ENCODE measurements around the gene SLC25A42. TPM values are rescaled to one million over a fixed set of nuclear protein-coding genes. Genes with fewer than 3 reads are reported as not detected.
A peak's percentile ranks its signal among the peaks of the same experiment; 100 is the strongest.

Gene SLC25A42
- total RNA-seq, 1 donor from 2014 or later = 1.3 TPM

DNA sequence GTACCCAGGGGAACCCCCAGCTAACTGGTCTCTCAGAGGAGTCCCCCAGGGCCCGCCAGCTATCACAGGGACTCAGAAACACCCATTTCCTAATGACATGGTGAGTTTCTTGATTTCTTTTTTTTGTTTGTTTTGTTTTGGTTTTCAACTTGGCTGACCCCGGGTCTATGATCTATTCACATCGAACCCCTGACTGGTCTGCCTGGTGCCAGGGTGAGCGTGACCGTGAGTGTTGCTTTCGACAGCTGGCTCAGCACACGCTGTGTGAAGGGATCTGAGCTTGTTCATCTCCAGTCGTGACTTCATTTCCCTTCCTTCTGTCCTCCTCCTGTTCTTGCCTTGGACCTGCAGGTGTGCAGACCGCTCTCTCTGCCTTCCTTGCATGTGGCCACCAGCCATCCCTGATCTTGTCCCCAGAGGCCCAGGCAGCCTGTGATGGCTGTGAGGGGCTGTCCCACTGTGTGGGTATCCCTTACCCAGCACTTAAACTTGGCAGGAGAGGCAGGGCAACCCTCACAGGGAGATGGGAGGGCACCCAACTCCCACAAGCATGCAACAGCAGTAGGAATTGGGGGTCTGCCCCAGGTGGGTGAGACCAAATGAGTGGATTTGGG is 48.3 kb downstream of the SLC25A42 start:
- no peak for FAIRE-seq

DNA sequence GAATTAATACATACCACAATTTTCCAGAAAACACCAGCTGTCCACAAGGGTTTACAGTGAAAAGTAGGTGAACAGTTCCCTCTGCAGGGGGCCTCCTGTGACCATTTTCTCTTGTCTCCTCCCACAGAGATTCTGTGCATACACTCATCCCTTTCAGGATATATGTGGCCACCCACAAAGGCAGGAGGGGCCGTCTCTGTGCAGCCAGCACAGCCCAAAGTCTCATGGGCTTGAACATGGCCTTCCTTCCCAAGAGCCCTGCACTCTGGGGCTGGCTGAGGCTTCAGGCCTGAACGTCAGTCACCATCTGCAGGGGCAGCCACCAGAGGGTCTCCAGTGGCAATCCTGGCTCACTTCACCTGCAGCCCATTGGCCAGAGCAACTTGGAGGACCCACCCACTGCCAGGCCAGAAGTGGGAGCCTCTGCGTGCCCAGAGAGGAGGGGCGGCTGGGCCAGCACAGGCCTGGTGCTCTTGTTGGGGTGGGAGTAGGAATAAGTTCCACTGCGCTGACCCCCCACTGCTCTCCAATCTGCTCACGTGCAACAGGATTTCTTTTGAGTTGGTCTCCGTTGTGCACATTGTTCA is 49.3 kb downstream of the SLC25A42 start:
- no peak for DNase-seq (ENCODE audit: low read depth)
- Histone ChIP-seq H3K27me3 (ENCODE audit: control insufficient read depth, insufficient read depth, low read length) (peaks cover 2% of the 10 kb centered on the region), H3K4me3 (ENCODE audit: low read depth, low read length) (no peak overlapping the region), H3K36me3 (ENCODE audit: control insufficient read depth, insufficient read depth, low read length) (no peaks in the 10 kb centered on the region)
- no peak for FAIRE-seq
- TF ChIP-seq, protein P1, sequence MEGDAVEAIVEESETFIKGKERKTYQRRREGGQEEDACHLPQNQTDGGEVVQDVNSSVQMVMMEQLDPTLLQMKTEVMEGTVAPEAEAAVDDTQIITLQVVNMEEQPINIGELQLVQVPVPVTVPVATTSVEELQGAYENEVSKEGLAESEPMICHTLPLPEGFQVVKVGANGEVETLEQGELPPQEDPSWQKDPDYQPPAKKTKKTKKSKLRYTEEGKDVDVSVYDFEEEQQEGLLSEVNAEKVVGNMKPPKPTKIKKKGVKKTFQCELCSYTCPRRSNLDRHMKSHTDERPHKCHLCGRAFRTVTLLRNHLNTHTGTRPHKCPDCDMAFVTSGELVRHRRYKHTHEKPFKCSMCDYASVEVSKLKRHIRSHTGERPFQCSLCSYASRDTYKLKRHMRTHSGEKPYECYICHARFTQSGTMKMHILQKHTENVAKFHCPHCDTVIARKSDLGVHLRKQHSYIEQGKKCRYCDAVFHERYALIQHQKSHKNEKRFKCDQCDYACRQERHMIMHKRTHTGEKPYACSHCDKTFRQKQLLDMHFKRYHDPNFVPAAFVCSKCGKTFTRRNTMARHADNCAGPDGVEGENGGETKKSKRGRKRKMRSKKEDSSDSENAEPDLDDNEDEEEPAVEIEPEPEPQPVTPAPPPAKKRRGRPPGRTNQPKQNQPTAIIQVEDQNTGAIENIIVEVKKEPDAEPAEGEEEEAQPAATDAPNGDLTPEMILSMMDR (IDR thresholded peaks at IDR 0.05; ENCODE audit: insufficient read depth, low read length, severe bottlenecking) = no peak

More for the DNA sequence above, 48.3 kb downstream of the SLC25A42 start:
- TF ChIP-seq, protein P1 (IDR thresholded peaks at IDR 0.05; ENCODE audit: insufficient read depth, low read length, severe bottlenecking) = no peak
- DNase-seq (ENCODE audit: low read depth) = no peak
- no peaks in the 10 kb centered on the region for H3K36me3 ChIP-seq (ENCODE audit: control insufficient read depth, insufficient read depth, low read length)
- no peak overlapping the region for H3K4me3 ChIP-seq (ENCODE audit: low read depth, low read length)
- H3K27me3 ChIP-seq (ENCODE audit: control insufficient read depth, insufficient read depth, low read length) = peaks cover 2% of the 10 kb centered on the region

DNA sequence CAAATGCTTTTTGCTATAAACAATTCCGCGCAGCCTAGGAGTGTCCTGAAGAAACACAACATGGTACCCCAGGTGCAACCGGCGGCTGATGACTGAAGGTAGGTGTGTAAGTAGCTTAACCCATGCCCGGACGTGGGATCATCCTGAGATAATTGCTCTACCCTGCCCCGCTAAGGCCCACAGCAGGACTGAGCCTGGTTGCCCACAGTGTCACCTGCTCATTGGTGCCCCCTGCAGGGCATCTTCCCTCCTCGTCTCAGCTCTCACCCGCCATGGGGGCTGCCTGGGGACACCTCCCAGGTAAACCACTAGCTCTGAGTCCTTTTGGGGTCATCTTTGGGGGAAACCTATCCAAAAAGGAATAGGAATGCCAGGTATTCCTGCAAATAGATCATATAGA is 52.2 kb downstream of the SLC25A42 start:
- Histone ChIP-seq H3K36me3 (ENCODE audit: control insufficient read depth, insufficient read depth, low read length) (no peaks in the 10 kb centered on the region), H3K4me3 (ENCODE audit: low read depth, low read length) (no peak overlapping the region), H3K27me3 (ENCODE audit: control insufficient read depth, insufficient read depth, low read length) (peaks cover 2% of the 10 kb centered on the region)
- TF ChIP-seq, protein P1 (IDR thresholded peaks at IDR 0.05; ENCODE audit: insufficient read depth, low read length, severe bottlenecking) = peak; percentile 43
- DNase-seq (ENCODE audit: low read depth) (no peak), FAIRE-seq (no peak)

DNA sequence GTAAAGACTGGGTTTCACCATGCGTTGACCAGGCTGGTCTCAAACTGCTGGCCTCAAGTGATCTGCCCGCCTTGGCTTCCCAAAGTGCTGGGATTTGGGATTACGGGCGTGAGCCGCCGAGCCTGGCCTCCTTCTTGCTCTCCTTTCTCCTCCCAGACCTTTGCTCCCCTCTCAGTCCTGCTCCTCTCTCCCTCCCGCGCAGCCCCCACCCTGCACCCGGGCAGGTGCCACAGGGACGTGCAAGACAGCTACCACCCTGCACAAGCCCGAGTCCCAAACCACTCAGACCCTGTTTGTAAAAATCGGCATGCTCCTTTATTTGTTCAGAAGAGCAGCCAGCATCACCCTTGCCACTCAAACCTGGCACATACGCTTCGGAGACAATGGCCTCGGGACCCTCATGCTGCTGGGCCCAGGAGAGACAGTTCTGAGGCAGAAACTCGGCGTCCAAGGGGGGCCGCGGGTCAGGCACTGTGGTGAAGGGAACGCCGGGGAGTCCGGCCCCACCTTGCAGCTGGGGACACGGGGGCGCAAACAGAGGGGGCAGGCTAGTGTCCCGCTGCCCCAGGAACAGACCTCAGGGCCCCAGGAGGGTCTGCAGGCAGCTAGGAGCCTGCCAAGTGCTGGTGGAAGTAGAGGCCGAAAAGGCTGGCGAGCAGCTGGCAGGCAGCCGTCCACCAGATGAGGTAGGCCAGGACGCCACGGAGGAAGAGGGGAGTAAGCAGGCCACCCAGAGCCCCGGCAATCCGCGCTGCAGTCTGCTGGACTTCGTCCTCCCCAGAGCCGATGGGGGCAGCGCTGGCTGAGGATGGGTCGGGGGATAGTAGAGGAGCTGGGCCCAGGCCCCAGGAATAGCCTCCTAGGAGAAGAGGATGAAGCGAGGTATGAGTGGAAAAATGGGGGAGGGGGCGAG is 55.8 kb downstream of the SLC25A42 start:
- H3K4me3 ChIP-seq (ENCODE audit: low read depth, low read length) = no peak overlapping the region
- DNase-seq (ENCODE audit: low read depth) (no peak), FAIRE-seq (no peak)
- no peaks in the 10 kb centered on the region for H3K27me3 ChIP-seq (ENCODE audit: control insufficient read depth, insufficient read depth, low read length)
- H3K36me3 ChIP-seq (ENCODE audit: control insufficient read depth, insufficient read depth, low read length) = no peaks in the 10 kb centered on the region
- TF ChIP-seq, protein P1 (IDR thresholded peaks at IDR 0.05; ENCODE audit: insufficient read depth, low read length, severe bottlenecking) = no peak

DNA sequence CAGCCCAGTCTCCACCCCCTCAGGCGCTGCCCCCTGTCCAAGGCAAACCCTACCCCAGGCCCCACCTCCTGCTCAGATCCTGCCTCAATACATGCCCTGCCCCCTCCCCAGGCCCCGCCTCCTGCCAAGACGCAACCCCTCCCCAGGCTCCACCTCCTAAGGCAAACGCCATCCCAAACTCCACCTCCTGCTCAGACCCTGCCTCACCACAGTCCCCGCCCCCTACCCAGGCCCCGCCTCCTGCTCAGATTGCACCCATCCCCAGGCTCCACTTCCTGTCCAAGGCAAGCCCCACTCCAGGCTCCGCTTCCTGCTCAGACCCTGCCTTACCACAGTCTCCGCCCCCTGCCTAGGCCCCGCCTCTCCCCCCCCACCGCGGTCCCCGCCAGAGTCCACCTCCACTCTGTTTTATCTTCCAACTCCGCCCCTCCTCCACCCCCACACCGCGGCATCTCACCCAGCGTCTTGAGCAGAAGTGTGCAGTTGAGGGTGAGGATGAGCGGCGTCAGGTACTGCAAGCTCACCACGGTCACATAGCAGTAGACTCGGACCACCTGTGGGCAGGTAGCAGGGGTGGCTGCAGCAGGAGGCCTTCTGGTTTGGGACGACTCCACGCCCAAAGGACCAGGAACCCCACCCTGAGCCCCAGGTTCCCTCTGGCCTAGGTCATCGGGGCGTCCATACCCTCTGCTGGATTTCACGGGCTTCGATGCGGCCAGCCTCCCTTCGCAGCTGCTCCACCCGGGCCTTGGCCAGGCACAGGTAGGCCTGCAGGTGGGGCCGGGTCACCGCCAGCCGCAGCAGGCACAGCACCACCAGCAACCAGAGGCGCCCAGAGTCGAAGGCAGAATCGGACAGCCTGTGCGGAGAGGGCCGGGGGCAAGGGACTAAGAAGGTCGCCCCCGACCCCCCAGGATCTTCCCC is 56.8 kb downstream of the SLC25A42 start:
- H3K4me3 ChIP-seq (ENCODE audit: low read depth, low read length) = no peak overlapping the region
- H3K36me3 ChIP-seq (ENCODE audit: control insufficient read depth, insufficient read depth, low read length) = no peaks in the 10 kb centered on the region
- DNase-seq (ENCODE audit: low read depth) (peak; percentile 28), FAIRE-seq (no peak)
- TF ChIP-seq, protein P1 (IDR thresholded peaks at IDR 0.05; ENCODE audit: insufficient read depth, low read length, severe bottlenecking) = no peak
- H3K27me3 ChIP-seq (ENCODE audit: control insufficient read depth, insufficient read depth, low read length) = no peaks in the 10 kb centered on the region

Data from bronchial epithelial cell (primary cell).